Activated naive CD4-positive, alpha-beta T cell treated with anti-CD3 and anti-CD28 coated beads, Interleukin-2, amount 50 U/mL, for 72 hours (primary cell): ENCODE results near the gene OLFML2A. TPM values are rescaled to one million over a fixed set of nuclear protein-coding genes. Genes with fewer than 3 reads are reported as not detected.
"Not testable (repeated sequence)": the region's sequence is repeated elsewhere in the genome, so short reads cannot be mapped to it uniquely, and the experiment has no call there.

Experiments
- ATAC-seq, 2 donors: fragments of 150-1000 bp; cut with Tn5 transposase; 2 replicates each; pipeline ENCODE4 v1.10.0; 2021; ENCODE audit warnings: mild to moderate bottlenecking in 2 of 2, moderate library complexity in 2 of 2
- DNase-seq, 2 donors: peaks; one replicate each; pipeline ENCODE4 v3.0.0; 2021 to 2022; ENCODE audit warnings: low spot score in 2 of 2
- H3K27ac Mint-ChIP-seq, 2 donors: one replicate each; pipeline ENCODE4 v1.8.0; 2022; ENCODE audit warnings: mild to moderate bottlenecking in 2 of 2, mixed read lengths in 2 of 2
- H3K36me3 Mint-ChIP-seq, 2 donors: one replicate each; pipeline ENCODE4 v1.8.0; 2022; ENCODE audit warnings: mixed read lengths in 2 of 2
- H3K9me3 Mint-ChIP-seq, 2 donors: one replicate each; pipeline ENCODE4 v1.8.0; 2022; ENCODE audit warnings: mixed read lengths in 2 of 2
- total RNA-seq, 2 donors: library from RNA; stranded (reverse); gene quantifications; one replicate each; pipeline ENCODE4 v1.2.3, GENCODE V29; 2022

The OLFML2A gene
- total RNA-seq: not detected

DNA sequence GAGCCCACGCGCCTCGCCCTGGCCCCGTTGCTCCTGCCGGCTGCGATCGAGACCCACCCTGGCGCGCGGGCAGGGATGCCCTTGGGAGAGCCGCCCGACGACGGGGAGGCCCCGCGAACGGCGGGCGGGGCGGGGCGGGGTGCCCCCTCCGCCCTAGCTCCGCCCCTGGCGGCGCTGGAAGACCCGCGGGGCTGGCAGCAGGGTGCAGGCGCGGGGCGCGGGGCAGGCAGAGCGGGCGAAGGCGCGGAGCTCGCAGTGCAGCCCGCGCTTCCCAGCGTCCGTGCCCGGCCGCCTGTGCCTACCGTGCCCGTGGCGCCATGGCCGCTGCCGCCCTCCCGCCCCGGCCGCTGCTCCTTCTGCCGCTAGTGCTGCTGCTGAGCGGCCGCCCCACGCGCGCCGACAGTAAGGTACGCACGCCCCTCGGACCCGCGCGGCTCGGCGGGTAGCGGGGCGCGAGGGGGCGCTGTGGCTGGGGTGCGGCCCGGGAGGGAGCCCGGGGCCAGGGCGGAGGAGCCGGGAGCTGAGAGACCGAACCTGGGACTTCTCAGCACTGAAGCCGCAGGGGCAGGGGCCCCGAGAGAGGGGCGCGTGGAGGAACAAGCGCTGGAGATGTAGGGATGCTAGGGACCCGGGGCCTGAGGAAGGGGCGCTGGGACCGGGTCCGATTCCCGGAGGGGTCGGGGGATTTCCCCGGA lies at the start of gene OLFML2A:
Gene OLFML2A (plus strand): TSS at position 180 of the 695 bp plus-strand sequence. CDS start 138 bp downstream, at position 318.
- H3K36me3 Mint-ChIP-seq: peaks cover 6 to 10% of the 10 kb centered on the region in 2 donors
- no peak within 1 kb of the TSS for H3K27ac Mint-ChIP-seq
- H3K9me3 Mint-ChIP-seq: no peaks in the 10 kb centered on the region
- peak in 1 of 2 donors; percentile 40 for DNase-seq
- ATAC-seq: peak in 1 of 2 donors; percentile 29

DNA sequence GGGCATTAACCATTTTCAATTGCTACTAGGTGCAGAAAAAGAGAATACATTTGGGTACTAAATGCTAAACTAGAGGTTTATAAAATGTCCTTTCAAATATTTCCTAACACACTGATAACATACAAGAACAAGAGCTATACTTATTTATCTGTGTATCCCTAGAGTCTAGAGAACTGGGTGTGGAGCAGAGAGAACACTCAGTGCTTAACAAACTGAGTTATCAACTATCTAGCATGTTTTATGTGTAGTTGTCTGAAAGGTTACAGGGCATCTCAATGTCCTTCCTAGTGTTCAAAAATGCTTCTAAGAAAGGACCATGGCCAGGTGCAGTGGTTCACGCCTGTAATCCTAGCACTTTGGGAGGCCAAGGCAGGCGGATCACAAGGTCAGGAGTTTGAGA lies 46.2 kb upstream of the OLFML2A start:
- H3K36me3 Mint-ChIP-seq: no peaks in the 10 kb centered on the region
- no peak overlapping the region for H3K27ac Mint-ChIP-seq
- no peaks in the 10 kb centered on the region for H3K9me3 Mint-ChIP-seq
- no peak for DNase-seq
- no peak for ATAC-seq

GRCh38 chr9:124733964-124734740 lies 42.8 kb upstream of the OLFML2A start:
- no peak overlapping the region for H3K27ac Mint-ChIP-seq
- DNase-seq: no peak
- no peak for ATAC-seq
- no peaks in the 10 kb centered on the region for H3K36me3 Mint-ChIP-seq
- no peaks in the 10 kb centered on the region for H3K9me3 Mint-ChIP-seq

DNA sequence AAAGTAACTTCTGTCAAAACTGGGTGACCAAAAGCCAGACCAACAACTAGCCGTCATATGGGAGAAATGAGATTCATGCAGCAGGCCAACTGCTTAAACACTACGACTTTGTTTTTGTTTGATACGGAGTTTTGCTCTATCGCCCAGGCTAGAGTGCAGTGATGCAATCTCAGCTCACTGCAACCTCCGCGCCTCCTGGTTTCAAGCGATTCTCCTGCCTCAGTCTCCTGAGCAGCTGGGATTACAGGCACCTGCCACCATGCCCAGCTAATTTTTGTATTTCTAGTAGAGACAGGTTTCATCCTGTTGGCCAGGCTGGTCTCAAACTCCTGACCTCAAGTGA lies 42.2 kb upstream of the OLFML2A start:
- not testable (repeated sequence) for H3K27ac Mint-ChIP-seq, H3K9me3 Mint-ChIP-seq, H3K36me3 Mint-ChIP-seq, DNase-seq
- ATAC-seq: peak in 1 of 2 donors; percentile 34

DNA sequence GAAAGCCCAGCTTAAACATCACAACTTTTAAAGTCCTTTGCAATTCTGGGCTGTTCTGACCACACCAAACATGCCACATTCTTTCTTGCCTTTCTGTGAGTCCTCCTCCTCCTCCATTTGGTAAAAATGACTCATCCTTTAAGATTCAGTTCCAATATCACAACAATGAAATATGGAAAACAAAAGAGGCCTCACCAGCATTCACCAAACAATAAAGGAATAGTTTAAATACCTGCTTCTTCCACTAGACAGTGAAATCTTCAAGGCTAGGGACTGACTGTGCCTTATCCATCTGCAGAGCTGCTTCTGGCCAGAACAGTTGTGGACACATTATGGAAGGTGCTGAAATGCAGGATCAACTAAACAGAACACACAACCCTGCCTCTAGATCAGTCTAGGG lies 41.8 kb upstream of the OLFML2A start:
- H3K36me3 Mint-ChIP-seq: no peaks in the 10 kb centered on the region
- H3K9me3 Mint-ChIP-seq: no peaks in the 10 kb centered on the region
- DNase-seq (no peak), ATAC-seq (peak; percentile 47 to 92)
- no peak overlapping the region for H3K27ac Mint-ChIP-seq

DNA sequence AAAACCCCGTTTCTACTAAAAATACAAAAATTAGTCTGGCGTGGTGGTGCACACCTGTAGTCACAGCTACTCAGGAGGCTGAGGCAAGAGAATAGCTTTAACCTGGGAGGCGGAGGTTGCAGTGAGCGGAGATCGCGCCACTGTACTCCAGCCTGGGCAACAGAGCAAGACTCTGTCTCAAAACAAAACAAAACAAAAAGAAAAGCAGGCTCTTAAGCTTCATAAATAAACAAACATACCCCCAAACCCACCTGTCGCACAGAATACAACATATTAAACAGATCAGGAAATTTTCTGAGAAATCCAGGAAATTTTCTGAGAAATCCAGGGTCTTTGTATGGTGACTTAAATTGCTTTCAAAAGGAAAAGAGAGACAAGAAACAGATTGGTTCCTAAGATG lies 38.9 kb upstream of the OLFML2A start:
- H3K9me3 Mint-ChIP-seq, H3K27ac Mint-ChIP-seq, DNase-seq, H3K36me3 Mint-ChIP-seq, ATAC-seq: not testable (repeated sequence)

GRCh38 chr9:124739360-124739759 lies 37.6 kb upstream of the OLFML2A start:
- Mint-ChIP-seq H3K9me3 (no peaks in the 10 kb centered on the region), H3K36me3 (no peaks in the 10 kb centered on the region), H3K27ac (no peak overlapping the region)
- ATAC-seq: no peak
- DNase-seq: no peak

DNA sequence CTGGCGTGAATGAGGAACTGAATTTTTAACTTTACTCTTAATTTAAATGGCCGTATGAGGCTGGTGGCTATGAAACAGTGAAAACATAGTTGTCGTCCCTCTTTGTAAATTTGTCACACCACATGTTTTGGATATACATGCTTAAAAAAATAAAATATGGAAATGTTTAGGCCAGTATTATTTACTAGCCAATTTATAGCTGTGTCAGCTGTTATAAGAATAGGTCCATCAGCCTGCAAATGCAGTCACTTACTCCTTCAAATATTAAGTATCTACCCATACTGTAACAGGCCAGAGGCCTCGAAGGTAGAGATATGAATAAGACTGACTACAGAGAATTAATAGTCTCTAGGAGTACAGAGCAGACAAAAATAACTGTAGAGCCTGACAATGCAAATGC lies 35.8 kb upstream of the OLFML2A start:
- no peaks in the 10 kb centered on the region for H3K9me3 Mint-ChIP-seq
- DNase-seq (no peak), ATAC-seq (no peak)
- no peaks in the 10 kb centered on the region for H3K36me3 Mint-ChIP-seq
- no peak overlapping the region for H3K27ac Mint-ChIP-seq

DNA sequence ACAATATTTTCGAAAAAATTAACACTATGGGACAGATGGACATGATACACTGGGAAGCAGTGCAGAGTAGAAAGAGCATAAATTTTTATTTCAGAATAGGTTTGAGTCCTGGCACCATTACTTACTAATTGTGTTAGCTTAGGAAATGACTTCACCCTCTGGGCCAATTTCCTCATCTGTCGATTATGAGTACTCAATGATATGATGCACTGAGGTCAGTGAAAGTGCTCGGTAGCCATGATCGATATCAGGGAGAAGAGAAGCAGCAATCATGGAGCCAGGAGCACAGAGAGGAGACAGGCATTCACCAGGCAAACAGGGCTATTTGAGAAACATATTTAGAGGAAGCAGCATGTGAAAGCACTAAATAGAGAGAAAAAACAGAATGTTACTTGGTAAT lies 35.3 kb upstream of the OLFML2A start:
- Mint-ChIP-seq H3K27ac (no peak overlapping the region), H3K9me3 (no peaks in the 10 kb centered on the region), H3K36me3 (no peaks in the 10 kb centered on the region)
- DNase-seq (no peak), ATAC-seq (no peak)

- Mint-ChIP-seq H3K27ac (no peak overlapping the region), H3K36me3 (no peaks in the 10 kb centered on the region), H3K9me3 (no peaks in the 10 kb centered on the region)
- DNase-seq: no peak
- ATAC-seq: no peak
Observed at GRCh38 chr9:124742940-124743339, 34.0 kb upstream of the OLFML2A start.

DNA sequence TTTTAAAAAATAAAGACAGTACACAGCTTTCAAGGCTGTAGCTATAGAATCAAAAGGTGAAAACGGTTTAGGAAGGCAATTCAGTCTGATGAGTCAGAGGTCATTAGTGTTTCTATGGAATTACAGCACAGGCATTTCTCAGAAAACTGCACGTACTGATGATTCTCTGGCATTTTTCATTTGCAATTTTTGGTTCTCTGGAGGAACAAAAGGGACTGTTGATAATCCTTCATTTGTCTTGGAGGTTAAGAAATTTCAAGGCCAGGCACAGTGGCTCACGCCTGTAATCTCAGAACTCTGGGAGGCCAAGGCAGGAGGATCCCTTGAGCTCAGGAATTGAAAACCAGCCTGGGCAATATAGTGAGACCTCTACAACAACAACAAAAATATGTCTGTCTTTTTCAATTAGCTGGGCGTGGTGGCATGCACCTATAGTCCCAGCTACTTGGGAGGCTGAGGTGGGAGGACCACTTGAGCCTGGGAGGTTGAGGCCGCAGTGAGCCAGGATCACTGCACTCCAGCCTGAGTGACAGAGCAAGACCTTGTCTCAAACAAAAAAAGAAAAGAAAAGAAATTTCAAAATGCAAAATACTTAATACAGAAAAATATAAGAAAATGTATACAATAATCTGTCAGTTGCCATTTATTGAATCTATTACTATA lies 33.1 kb upstream of the OLFML2A start:
- Mint-ChIP-seq H3K36me3 (no peaks in the 10 kb centered on the region), H3K9me3 (no peaks in the 10 kb centered on the region), H3K27ac (no peak overlapping the region)
- DNase-seq: no peak
- ATAC-seq: no peak

- Mint-ChIP-seq H3K9me3 (no peaks in the 10 kb centered on the region), H3K36me3 (no peaks in the 10 kb centered on the region), H3K27ac (no peak overlapping the region)
- DNase-seq (no peak), ATAC-seq (no peak)
Observed at GRCh38 chr9:124747065-124747464, 29.9 kb upstream of the OLFML2A start.

DNA sequence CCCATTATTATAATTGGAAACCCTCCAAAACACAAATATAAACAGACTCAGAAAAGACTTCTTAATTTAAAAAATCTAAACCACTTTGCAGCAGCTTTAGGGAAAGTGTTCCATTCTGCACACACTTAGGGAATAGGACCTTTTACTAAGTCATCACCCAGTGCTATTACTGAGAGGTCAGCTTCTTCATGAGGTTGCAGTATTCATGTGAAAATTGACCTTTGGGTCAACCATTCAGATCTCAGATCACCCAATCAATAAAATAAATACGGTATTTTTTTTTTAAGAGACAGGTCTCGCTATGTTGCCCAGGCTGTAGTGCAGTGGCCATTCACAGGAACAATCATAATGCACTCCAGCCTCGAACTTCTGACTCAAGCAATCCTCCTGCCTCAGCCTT lies 27.6 kb upstream of the OLFML2A start:
- H3K9me3 Mint-ChIP-seq: no peaks in the 10 kb centered on the region
- ATAC-seq (no peak), DNase-seq (no peak)
- no peak overlapping the region for H3K27ac Mint-ChIP-seq
- no peaks in the 10 kb centered on the region for H3K36me3 Mint-ChIP-seq

GRCh38 chr9:124749781-124750180 lies 27.2 kb upstream of the OLFML2A start:
- Mint-ChIP-seq H3K27ac (no peak overlapping the region), H3K36me3 (no peaks in the 10 kb centered on the region), H3K9me3 (no peaks in the 10 kb centered on the region)
- ATAC-seq (no peak), DNase-seq (no peak)

- ATAC-seq (no peak), DNase-seq (no peak)
- Mint-ChIP-seq H3K27ac (no peak overlapping the region), H3K36me3 (no peaks in the 10 kb centered on the region), H3K9me3 (no peaks in the 10 kb centered on the region)
Observed at GRCh38 chr9:124752967-124753366, 24.0 kb upstream of the OLFML2A start.

DNA sequence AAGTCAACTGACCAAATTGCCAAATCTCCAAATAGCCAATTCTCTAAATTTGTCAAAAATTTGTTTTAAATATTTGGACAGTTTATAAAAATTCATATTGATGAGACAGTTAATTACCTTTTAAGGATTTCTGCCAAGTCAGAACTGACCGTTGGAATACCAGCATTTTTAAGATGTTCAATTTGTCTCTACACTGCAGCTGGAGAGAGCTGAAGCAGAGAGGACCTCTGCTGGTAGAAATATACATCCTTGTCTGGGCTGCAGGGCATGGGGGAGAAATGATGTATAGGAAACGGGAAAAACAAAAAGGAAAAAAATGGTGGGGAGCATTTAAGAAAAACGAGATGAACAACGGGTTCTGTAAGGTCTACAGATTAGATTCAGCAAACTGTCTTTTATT lies 22.6 kb upstream of the OLFML2A start:
- no peaks in the 10 kb centered on the region for H3K9me3 Mint-ChIP-seq
- ATAC-seq (no peak), DNase-seq (no peak)
- no peak overlapping the region for H3K27ac Mint-ChIP-seq
- no peaks in the 10 kb centered on the region for H3K36me3 Mint-ChIP-seq

- DNase-seq (no peak), ATAC-seq (peak; percentile 7 to 85)
- Mint-ChIP-seq H3K9me3 (no peaks in the 10 kb centered on the region), H3K36me3 (no peaks in the 10 kb centered on the region), H3K27ac (no peak overlapping the region)
Observed at GRCh38 chr9:124755061-124755460, 21.9 kb upstream of the OLFML2A start.
